Chondrocyte (in vitro differentiated cells): ENCODE measurements around the gene AQP12B. TPM values are rescaled to one million over a fixed set of nuclear protein-coding genes. Genes with fewer than 3 reads are reported as not detected.
"Not testable (repeated sequence)": the region's sequence is repeated elsewhere in the genome, so short reads cannot be mapped to it uniquely, and the experiment has no call there.

Experiments used
- DNase-seq: peaks from one replicate; pipeline ENCODE4 v3.0.0; 2021; ENCODE audit warnings: mixed read lengths, low spot score
- H3K27ac Mint-ChIP-seq: one replicate; pipeline ENCODE4 v1.8.0; 2021; ENCODE audit warnings: mild to moderate bottlenecking, moderate library complexity, mixed read lengths; ENCODE audit not compliant: unreplicated experiment
- H3K27me3 Mint-ChIP-seq: 2 replicates; pipeline ENCODE4 v1.8.0; 2021; ENCODE audit warnings: low read depth, mixed read lengths
- H3K36me3 Mint-ChIP-seq: 2 replicates; pipeline ENCODE4 v1.8.0; 2021; ENCODE audit warnings: low read depth, mixed read lengths
- H3K4me1 Mint-ChIP-seq: 2 replicates; pipeline ENCODE4 v1.8.0; 2021; ENCODE audit warnings: low read depth, mild to moderate bottlenecking, mixed read lengths
- H3K4me3 Mint-ChIP-seq: one replicate; pipeline ENCODE4 v1.8.0; 2021; ENCODE audit warnings: mild to moderate bottlenecking, moderate library complexity, mixed read lengths; ENCODE audit not compliant: unreplicated experiment
- H3K9me3 Mint-ChIP-seq: 2 replicates; pipeline ENCODE4 v1.8.0; 2021; ENCODE audit warnings: low read depth, mixed read lengths
- long read RNA-seq: library from polyadenylated mRNA; stranded (forward); transcript quantifications from one replicate; pipeline ENCODE4 v2.0.0, GENCODE V29; 2021
- total RNA-seq: library from RNA; stranded (reverse); gene quantifications from 3 replicates; pipeline ENCODE4 v1.2.1, GENCODE V29; 2021
- TF ChIP-seq, protein P1 (sequence below): fragments of 200-600 bp; sonication (generic); IDR thresholded peaks from 2 replicates; pipeline ENCODE4 v1.5.0; 2021; ENCODE audit warnings: antibody characterized with exemption, mild to moderate bottlenecking, moderate library complexity

The AQP12B gene, protein sequence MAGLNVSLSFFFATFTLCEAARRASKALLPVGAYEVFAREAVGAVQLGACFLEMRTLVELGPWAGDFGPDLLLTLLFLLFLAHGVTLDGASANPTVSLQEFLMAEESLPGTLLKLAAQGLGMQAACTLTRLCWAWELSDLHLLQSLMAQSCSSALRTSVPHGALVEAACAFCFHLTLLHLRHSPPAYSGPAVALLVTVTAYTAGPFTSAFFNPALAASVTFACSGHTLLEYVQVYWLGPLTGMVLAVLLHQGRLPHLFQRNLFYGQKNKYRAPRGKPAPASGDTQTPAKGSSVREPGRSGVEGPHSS
- total RNA-seq, result not detected in 3 replicates
- long read RNA-seq, result 0 reads

DNA sequence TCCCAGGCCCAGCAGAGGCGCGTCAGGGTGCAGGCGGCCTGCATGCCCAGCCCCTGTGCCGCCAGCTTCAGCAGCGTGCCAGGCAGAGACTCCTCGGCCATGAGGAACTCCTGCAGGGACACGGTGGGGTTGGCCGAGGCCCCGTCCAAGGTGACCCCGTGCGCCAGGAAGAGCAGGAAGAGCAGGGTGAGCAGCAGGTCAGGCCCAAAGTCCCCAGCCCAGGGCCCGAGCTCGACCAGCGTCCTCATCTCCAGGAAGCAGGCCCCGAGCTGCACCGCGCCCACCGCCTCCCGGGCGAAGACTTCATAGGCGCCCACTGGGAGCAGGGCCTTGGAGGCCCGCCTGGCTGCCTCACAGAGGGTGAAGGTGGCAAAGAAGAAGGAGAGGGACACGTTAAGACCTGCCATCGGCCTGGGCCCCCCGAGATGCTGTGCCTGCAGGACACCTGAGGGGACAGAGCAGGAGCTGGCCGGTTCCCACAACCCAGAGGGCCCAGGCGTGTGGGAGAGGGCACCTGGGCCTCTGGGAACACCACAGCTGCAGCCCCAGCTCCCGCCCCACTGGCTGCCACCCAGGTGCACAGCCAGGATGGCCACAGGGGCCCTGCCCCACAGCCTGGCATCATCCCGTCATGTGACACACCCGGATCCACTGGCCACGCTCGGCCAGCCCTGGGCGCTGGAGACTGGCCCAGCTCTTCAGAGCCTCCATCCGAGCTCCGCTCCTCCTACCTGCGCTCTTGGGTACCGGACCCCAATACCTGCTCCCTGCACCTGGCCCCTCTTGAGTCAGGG lies at the start of gene AQP12B:
Gene AQP12B, minus strand, starts transcription at position 455 of the 794 bp plus-strand sequence. Its CDS starts 48 bp downstream, at position 407.
- H3K4me3 Mint-ChIP-seq, H3K9me3 Mint-ChIP-seq, H3K27ac Mint-ChIP-seq, H3K4me1 Mint-ChIP-seq, H3K36me3 Mint-ChIP-seq: not testable (repeated sequence)
- peaks cover 21% of the 10 kb centered on the region for H3K27me3 Mint-ChIP-seq
- DNase-seq, result peak; percentile 90

DNA sequence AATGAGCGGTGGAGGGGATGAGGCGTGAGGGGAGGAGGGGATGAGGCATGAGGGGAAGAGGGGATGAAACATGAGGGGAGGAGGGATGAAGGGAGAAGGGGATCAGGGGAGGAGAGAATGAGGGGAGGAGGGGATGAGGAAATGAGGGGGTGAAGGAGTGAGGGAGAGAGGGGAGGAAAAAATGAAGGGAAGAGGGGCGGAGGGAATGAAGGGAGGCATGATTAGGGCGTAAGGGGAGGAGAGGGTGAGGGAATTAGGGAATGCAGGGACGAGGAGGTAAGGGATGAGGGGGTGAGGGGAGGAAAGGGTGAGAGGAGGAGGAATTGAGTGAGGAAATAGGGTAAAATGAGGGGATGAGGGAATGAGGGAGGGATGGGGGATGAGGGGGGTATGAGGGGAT lies 49.5 kb upstream of the AQP12B start:
- TF ChIP-seq, protein P1, sequence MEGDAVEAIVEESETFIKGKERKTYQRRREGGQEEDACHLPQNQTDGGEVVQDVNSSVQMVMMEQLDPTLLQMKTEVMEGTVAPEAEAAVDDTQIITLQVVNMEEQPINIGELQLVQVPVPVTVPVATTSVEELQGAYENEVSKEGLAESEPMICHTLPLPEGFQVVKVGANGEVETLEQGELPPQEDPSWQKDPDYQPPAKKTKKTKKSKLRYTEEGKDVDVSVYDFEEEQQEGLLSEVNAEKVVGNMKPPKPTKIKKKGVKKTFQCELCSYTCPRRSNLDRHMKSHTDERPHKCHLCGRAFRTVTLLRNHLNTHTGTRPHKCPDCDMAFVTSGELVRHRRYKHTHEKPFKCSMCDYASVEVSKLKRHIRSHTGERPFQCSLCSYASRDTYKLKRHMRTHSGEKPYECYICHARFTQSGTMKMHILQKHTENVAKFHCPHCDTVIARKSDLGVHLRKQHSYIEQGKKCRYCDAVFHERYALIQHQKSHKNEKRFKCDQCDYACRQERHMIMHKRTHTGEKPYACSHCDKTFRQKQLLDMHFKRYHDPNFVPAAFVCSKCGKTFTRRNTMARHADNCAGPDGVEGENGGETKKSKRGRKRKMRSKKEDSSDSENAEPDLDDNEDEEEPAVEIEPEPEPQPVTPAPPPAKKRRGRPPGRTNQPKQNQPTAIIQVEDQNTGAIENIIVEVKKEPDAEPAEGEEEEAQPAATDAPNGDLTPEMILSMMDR, result no peak
- Mint-ChIP-seq H3K27ac (no peak overlapping the region), H3K4me1 (peaks cover 6% of the 10 kb centered on the region), H3K4me3 (no peak overlapping the region), H3K9me3 (no peaks in the 10 kb centered on the region), H3K36me3 (peaks cover 9% of the 10 kb centered on the region), H3K27me3 (no peaks in the 10 kb centered on the region)
- no peak for DNase-seq

DNA sequence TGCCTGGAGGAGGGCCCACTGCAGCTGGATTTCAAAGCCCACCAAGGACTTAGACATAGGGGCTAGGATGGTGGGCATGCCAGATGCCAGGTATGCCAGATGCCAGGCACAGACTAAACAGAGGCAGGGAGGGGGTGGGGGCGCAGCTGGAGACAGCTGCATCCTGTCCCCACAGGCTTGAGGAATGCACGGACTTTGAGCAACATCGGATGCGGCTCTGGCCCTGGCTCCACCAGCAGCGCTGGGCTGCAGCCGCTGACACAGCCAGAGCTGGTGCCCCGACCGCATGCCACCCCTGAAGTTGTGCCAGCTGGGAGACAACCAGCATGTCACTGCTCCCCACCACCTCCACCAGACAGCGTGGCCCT lies 48.5 kb upstream of the AQP12B start:
- Mint-ChIP-seq H3K36me3 (peaks cover 5% of the 10 kb centered on the region), H3K9me3 (no peaks in the 10 kb centered on the region), H3K4me1 (peaks cover 6% of the 10 kb centered on the region), H3K4me3 (no peak overlapping the region), H3K27ac (no peak overlapping the region), H3K27me3 (no peaks in the 10 kb centered on the region)
- TF ChIP-seq, protein P1, result no peak
- DNase-seq, result no peak

DNA sequence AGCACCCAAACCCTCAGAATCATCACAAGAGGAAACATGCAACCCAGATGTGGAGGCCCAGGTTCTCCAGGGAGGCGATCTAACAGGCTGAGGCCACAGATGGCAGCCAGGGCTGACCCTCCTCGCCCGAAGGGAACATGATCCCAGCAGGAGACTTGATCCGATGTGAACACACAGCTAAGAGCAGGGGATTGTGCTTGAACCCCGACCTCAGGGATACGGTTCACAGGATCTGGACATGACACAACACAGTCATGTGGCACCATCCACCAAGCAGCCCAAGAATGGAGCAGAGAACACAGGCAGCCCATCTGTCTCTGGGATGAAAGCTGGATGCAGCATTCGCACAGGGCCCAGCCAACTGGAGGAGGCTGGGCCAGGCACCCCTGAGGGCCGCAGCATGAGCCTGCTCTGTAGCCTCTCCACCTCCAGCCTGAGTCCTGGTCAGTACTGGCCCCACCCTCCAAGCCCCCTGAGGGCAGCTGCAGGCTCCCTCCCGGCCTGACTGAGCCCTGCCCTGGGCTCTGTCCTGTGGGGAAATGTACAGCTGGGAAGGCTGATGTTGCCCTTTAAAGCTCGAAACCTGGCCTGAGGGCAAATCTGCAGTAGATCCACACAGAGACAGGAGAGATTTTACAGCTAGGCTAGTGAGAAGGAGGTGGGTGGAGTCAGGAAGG lies 48.0 kb upstream of the AQP12B start:
- Mint-ChIP-seq H3K27ac (no peak overlapping the region), H3K4me3 (no peak overlapping the region), H3K4me1 (peaks cover 6% of the 10 kb centered on the region), H3K27me3 (no peaks in the 10 kb centered on the region), H3K9me3 (no peaks in the 10 kb centered on the region), H3K36me3 (peaks cover 5% of the 10 kb centered on the region)
- DNase-seq, result no peak
- TF ChIP-seq, protein P1, result no peak

DNA sequence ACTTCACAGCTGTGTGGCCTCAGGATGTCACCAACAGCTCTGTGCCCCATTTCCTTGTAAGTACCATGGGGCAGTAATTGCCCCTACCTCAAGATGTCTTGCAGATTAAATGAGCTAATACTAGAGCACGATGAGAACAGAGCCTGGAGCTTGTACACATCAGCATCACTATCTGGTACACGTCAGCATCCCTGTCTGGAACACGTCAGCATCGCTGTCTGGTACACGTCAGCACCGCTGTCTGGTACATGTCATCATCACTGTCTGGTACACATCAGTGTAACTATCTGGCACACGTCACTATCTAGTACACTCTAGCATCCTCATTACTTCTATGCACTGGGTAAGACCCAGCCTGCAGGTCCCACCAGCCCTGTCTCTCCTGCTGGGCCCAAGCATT lies 46.1 kb upstream of the AQP12B start:
- no peaks in the 10 kb centered on the region for H3K27me3 Mint-ChIP-seq
- H3K27ac Mint-ChIP-seq, result no peak overlapping the region
- no peak for DNase-seq
- peaks cover 4% of the 10 kb centered on the region for H3K36me3 Mint-ChIP-seq
- no peaks in the 10 kb centered on the region for H3K9me3 Mint-ChIP-seq
- H3K4me1 Mint-ChIP-seq, result peaks cover 6% of the 10 kb centered on the region
- no peak overlapping the region for H3K4me3 Mint-ChIP-seq
- TF ChIP-seq, protein P1, result no peak
